ENCODE results near the gene KLHL7. TPM values are rescaled to one million over a fixed set of nuclear protein-coding genes. Genes with fewer than 3 reads are reported as not detected.
A peak's percentile ranks its signal among the peaks of the same experiment; 100 is the strongest.

Gene KLHL7
- total RNA-seq, 1 experiment from 2014 or later = 43.8 TPM

GRCh38 chr7:23072048-23072447 lies 33.5 kb upstream of the KLHL7 start:
- H3K9me3 ChIP-seq (ENCODE audit: low read depth, low read length, poor library complexity, severe bottlenecking) = no peaks in the 10 kb centered on the region
- intact Hi-C loops (cut with micrococcal nuclease; ENCODE audit: unreplicated experiment) = no loop called here
- no peaks in the 10 kb centered on the region for H3K36me3 ChIP-seq (ENCODE audit: insufficient read depth, low read length, poor library complexity, severe bottlenecking)
- no TSS peak for BruUV-seq (replicated peaks)
- H3K4me3 ChIP-seq (ENCODE audit: low read depth, low read length, poor library complexity, severe bottlenecking) = no peak overlapping the region
- TF ChIP-seq EZH2 (IDR thresholded peaks at IDR 0.05; ENCODE audit: borderline replicate concordance, low read depth, low read length, poor library complexity, severe bottlenecking) = no peak
- TF ChIP-seq, protein P1, sequence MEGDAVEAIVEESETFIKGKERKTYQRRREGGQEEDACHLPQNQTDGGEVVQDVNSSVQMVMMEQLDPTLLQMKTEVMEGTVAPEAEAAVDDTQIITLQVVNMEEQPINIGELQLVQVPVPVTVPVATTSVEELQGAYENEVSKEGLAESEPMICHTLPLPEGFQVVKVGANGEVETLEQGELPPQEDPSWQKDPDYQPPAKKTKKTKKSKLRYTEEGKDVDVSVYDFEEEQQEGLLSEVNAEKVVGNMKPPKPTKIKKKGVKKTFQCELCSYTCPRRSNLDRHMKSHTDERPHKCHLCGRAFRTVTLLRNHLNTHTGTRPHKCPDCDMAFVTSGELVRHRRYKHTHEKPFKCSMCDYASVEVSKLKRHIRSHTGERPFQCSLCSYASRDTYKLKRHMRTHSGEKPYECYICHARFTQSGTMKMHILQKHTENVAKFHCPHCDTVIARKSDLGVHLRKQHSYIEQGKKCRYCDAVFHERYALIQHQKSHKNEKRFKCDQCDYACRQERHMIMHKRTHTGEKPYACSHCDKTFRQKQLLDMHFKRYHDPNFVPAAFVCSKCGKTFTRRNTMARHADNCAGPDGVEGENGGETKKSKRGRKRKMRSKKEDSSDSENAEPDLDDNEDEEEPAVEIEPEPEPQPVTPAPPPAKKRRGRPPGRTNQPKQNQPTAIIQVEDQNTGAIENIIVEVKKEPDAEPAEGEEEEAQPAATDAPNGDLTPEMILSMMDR (conservative IDR thresholded peaks at IDR 0.05; ENCODE audit: low read depth, low read length) = peak; percentile 38; the same call in 1 of the 2 replicates
- H3K4me1 ChIP-seq (ENCODE audit: insufficient read depth, low read length, poor library complexity, severe bottlenecking) = no peaks in the 10 kb centered on the region
- H3K27me3 ChIP-seq (replicated peaks; ENCODE audit: insufficient read depth, low read depth, low read length, poor library complexity) = no peaks in the 10 kb centered on the region
- ChIA-PET POLR2A (ENCODE audit: low non-redundant PET) (no interaction called here), CTCF (interaction anchor here (0.6 kb wide), 1 partner anchor 74 kb away, joined by 3 read pairs; no protein-coding TSS in a partner anchor)
- DNase-seq (ENCODE audit: low spot score) = peak; percentile 33
- no peak overlapping the region for H3K27ac ChIP-seq (ENCODE audit: low read depth, low read length, poor library complexity, severe bottlenecking)

- ChIA-PET CTCF (no interaction called here), POLR2A (ENCODE audit: low non-redundant PET) (no interaction called here)
- no peaks in the 10 kb centered on the region for H3K9me3 ChIP-seq (ENCODE audit: low read depth, low read length, poor library complexity, severe bottlenecking)
- no peak overlapping the region for H3K4me3 ChIP-seq (ENCODE audit: low read depth, low read length, poor library complexity, severe bottlenecking)
- DNase-seq (ENCODE audit: low spot score) = peak; percentile 12
- no peaks in the 10 kb centered on the region for H3K27me3 ChIP-seq (replicated peaks; ENCODE audit: insufficient read depth, low read depth, low read length, poor library complexity)
- no TSS peak for BruUV-seq (replicated peaks)
- no peak overlapping the region for H3K27ac ChIP-seq (ENCODE audit: low read depth, low read length, poor library complexity, severe bottlenecking)
- no peaks in the 10 kb centered on the region for H3K36me3 ChIP-seq (ENCODE audit: insufficient read depth, low read length, poor library complexity, severe bottlenecking)
- intact Hi-C loops (cut with micrococcal nuclease; ENCODE audit: unreplicated experiment) = no loop called here
- H3K4me1 ChIP-seq (ENCODE audit: insufficient read depth, low read length, poor library complexity, severe bottlenecking) = no peaks in the 10 kb centered on the region
- TF ChIP-seq EZH2 (IDR thresholded peaks at IDR 0.05; ENCODE audit: borderline replicate concordance, low read depth, low read length, poor library complexity, severe bottlenecking) = no peak
- TF ChIP-seq, protein P1 (conservative IDR thresholded peaks at IDR 0.05; ENCODE audit: low read depth, low read length) = no peak; the same call in 1 of the 2 replicates
These were observed 32.7 kb upstream of the KLHL7 start for GRCh38 chr7:23072922-23073321.

- Histone ChIP-seq H3K27me3 (replicated peaks; ENCODE audit: insufficient read depth, low read depth, low read length, poor library complexity) (no peaks in the 10 kb centered on the region), H3K36me3 (ENCODE audit: insufficient read depth, low read length, poor library complexity, severe bottlenecking) (no peaks in the 10 kb centered on the region), H3K9me3 (ENCODE audit: low read depth, low read length, poor library complexity, severe bottlenecking) (no peaks in the 10 kb centered on the region), H3K27ac (ENCODE audit: low read depth, low read length, poor library complexity, severe bottlenecking) (no peak overlapping the region), H3K4me3 (ENCODE audit: low read depth, low read length, poor library complexity, severe bottlenecking) (no peak overlapping the region), H3K4me1 (ENCODE audit: insufficient read depth, low read length, poor library complexity, severe bottlenecking) (peaks cover 4% of the 10 kb centered on the region)
- ChIA-PET CTCF (interaction anchor here (1.0 kb wide), 1 partner anchor 12 kb away, joined by 4 read pairs; no protein-coding TSS in a partner anchor), POLR2A (ENCODE audit: low non-redundant PET) (no interaction called here)
- TF ChIP-seq, protein P1 (conservative IDR thresholded peaks at IDR 0.05; ENCODE audit: low read depth, low read length) = no peak
- TF ChIP-seq EZH2 (IDR thresholded peaks at IDR 0.05; ENCODE audit: borderline replicate concordance, low read depth, low read length, poor library complexity, severe bottlenecking) = no peak
- no peak for DNase-seq (ENCODE audit: low spot score)
- intact Hi-C loops (cut with micrococcal nuclease; ENCODE audit: unreplicated experiment) = no loop called here
- BruUV-seq (replicated peaks) = no TSS peak
These were observed 30.9 kb upstream of the KLHL7 start for GRCh38 chr7:23074443-23075261.
